Measurements from ENCODE around the gene CLEC3B.

CLEC3B gene

GRCh38 chr3:45021524-45022297, 4.4 kb upstream of the CLEC3B start:
- no peaks in the 10 kb centered on the region for H3K36me3 ChIP-seq (ENCODE audit: insufficient read depth, low read length)
- no peaks in the 10 kb centered on the region for H3K27me3 ChIP-seq (ENCODE audit: insufficient read depth, low read length, poor library complexity, severe bottlenecking)
- no peaks in the 10 kb centered on the region for H3K79me2 ChIP-seq (ENCODE audit: insufficient read depth, low read length)
- H3F3A ChIP-seq (ENCODE audit: low read depth), result no peaks in the 10 kb centered on the region
- no peak overlapping the region for H2AFZ ChIP-seq (ENCODE audit: low read length)
- no peak overlapping the region for H3K4me2 ChIP-seq (ENCODE audit: low read depth, low read length, poor library complexity, severe bottlenecking)
- H4K20me1 ChIP-seq (ENCODE audit: insufficient read depth, low read length, poor library complexity, severe bottlenecking), result no peaks in the 10 kb centered on the region
- no peak overlapping the region for H3K4me3 ChIP-seq (ENCODE audit: low read length, poor library complexity, severe bottlenecking)
- no peaks in the 10 kb centered on the region for H3K9me2 ChIP-seq (replicated peaks; ENCODE audit: low read depth, low read length)
- H3K9ac ChIP-seq (ENCODE audit: low read depth, low read length, poor library complexity, severe bottlenecking), result no peak overlapping the region
- H3K9me3 ChIP-seq (ENCODE audit: insufficient read depth, low read depth, low read length), result no peaks in the 10 kb centered on the region
- peaks cover 7% of the 10 kb centered on the region for H3K4me1 ChIP-seq (ENCODE audit: insufficient read depth, low read length, poor library complexity, severe bottlenecking)
- no peak for TF ChIP-seq CTCF (conservative IDR thresholded peaks at IDR 0.05; ENCODE audit: low read length)
- TF ChIP-seq EZH2phosphoT487 (IDR thresholded peaks at IDR 0.05; ENCODE audit: borderline replicate concordance), result no peak

GRCh38 chr3:45023675-45024074, 2.4 kb upstream of the CLEC3B start:
- Histone ChIP-seq H3K79me2 (ENCODE audit: insufficient read depth, low read length) (no peaks in the 10 kb centered on the region), H3F3A (ENCODE audit: low read depth) (no peaks in the 10 kb centered on the region), H3K9me2 (replicated peaks; ENCODE audit: low read depth, low read length) (no peaks in the 10 kb centered on the region), H3K4me2 (ENCODE audit: low read depth, low read length, poor library complexity, severe bottlenecking) (no peak overlapping the region), H3K9ac (ENCODE audit: low read depth, low read length, poor library complexity, severe bottlenecking) (no peak overlapping the region), H3K4me1 (ENCODE audit: insufficient read depth, low read length, poor library complexity, severe bottlenecking) (peaks cover 2% of the 10 kb centered on the region), H2AFZ (ENCODE audit: low read length) (no peak overlapping the region), H3K9me3 (ENCODE audit: insufficient read depth, low read depth, low read length) (no peaks in the 10 kb centered on the region), H3K36me3 (ENCODE audit: insufficient read depth, low read length) (no peaks in the 10 kb centered on the region), H3K27me3 (ENCODE audit: insufficient read depth, low read length, poor library complexity, severe bottlenecking) (no peaks in the 10 kb centered on the region), H3K4me3 (ENCODE audit: low read length, poor library complexity, severe bottlenecking) (no peak overlapping the region), H4K20me1 (ENCODE audit: insufficient read depth, low read length, poor library complexity, severe bottlenecking) (no peaks in the 10 kb centered on the region)
- no peak for TF ChIP-seq CTCF (conservative IDR thresholded peaks at IDR 0.05; ENCODE audit: low read length)

- H3K4me2 ChIP-seq (ENCODE audit: low read depth, low read length, poor library complexity, severe bottlenecking), result no peak overlapping the region
- H3K9me2 ChIP-seq (replicated peaks; ENCODE audit: low read depth, low read length), result no peaks in the 10 kb centered on the region
- TF ChIP-seq EZH2phosphoT487 (IDR thresholded peaks at IDR 0.05; ENCODE audit: borderline replicate concordance) (no peak), CTCF (conservative IDR thresholded peaks at IDR 0.05; ENCODE audit: low read length) (no peak)
These were observed 1.4 kb upstream of the CLEC3B start for GRCh38 chr3:45024542-45025255.

More at GRCh38 chr3:45024542-45025255, 1.4 kb upstream of the CLEC3B start:
- Histone ChIP-seq H3K4me1 (ENCODE audit: insufficient read depth, low read length, poor library complexity, severe bottlenecking) (no peaks in the 10 kb centered on the region), H3K36me3 (ENCODE audit: insufficient read depth, low read length) (no peaks in the 10 kb centered on the region), H3K27me3 (ENCODE audit: insufficient read depth, low read length, poor library complexity, severe bottlenecking) (no peaks in the 10 kb centered on the region), H3K9me3 (ENCODE audit: insufficient read depth, low read depth, low read length) (no peaks in the 10 kb centered on the region), H3F3A (ENCODE audit: low read depth) (no peaks in the 10 kb centered on the region), H3K9ac (ENCODE audit: low read depth, low read length, poor library complexity, severe bottlenecking) (no peak overlapping the region), H4K20me1 (ENCODE audit: insufficient read depth, low read length, poor library complexity, severe bottlenecking) (no peaks in the 10 kb centered on the region), H3K79me2 (ENCODE audit: insufficient read depth, low read length) (no peaks in the 10 kb centered on the region), H2AFZ (ENCODE audit: low read length) (no peak overlapping the region), H3K4me3 (ENCODE audit: low read length, poor library complexity, severe bottlenecking) (no peak overlapping the region)

Data from Loucy (cell line).